Neural cell (in vitro differentiated cells): ENCODE measurements around the gene CNKSR1. TPM values are rescaled to one million over a fixed set of nuclear protein-coding genes. Genes with fewer than 3 reads are reported as not detected.

ENCODE experiments used
- H2AFZ ChIP-seq: fragments of 200-600, 300-800 bp; sonication (generic), shearing (Covaris generic); 2 replicates; pipeline ENCODE4 v1.6.0; 2014; ENCODE audit warnings: low read depth, mild to moderate bottlenecking, antibody characterized with exemption, low read length, moderate library complexity
- H3F3A ChIP-seq: fragments of 200-600 bp; shearing (Covaris generic); 2 replicates; pipeline ENCODE4 v1.6.1; 2016; ENCODE audit warnings: mild to moderate bottlenecking, moderate library complexity, mixed read lengths, antibody characterized with exemption, low read length; ENCODE audit not compliant: insufficient read depth, poor library complexity, severe bottlenecking
- H3K27ac ChIP-seq: fragments of 200-600, 300-800 bp; sonication (generic), shearing (Covaris generic); 2 replicates; pipeline ENCODE4 v1.5.1; 2014; ENCODE audit warnings: mild to moderate bottlenecking, low read length, moderate library complexity
- H3K27me3 ChIP-seq: fragments of 300-800, 200-600 bp; sonication (generic), shearing (Covaris generic); 2 replicates; pipeline ENCODE4 v1.6.0; 2014; ENCODE audit warnings: mild to moderate bottlenecking, low read depth, low read length, moderate library complexity; ENCODE audit not compliant: insufficient read depth
- H3K36me3 ChIP-seq: fragments of 300-800, 200-600 bp; sonication (generic), shearing (Covaris generic); 2 replicates; pipeline ENCODE4 v1.5.1; 2014; ENCODE audit warnings: mild to moderate bottlenecking, antibody characterized with exemption, low read length, moderate library complexity; ENCODE audit not compliant: insufficient read depth
- H3K4me2 ChIP-seq: fragments of 300-800, 200-600 bp; sonication (generic), shearing (Covaris generic); 2 replicates; pipeline ENCODE4 v1.6.0; 2014; ENCODE audit warnings: mild to moderate bottlenecking, low read length
- H3K4me3 ChIP-seq: fragments of 300-800, 200-600 bp; sonication (generic), shearing (Covaris generic); 2 replicates; pipeline ENCODE4 v1.5.1; 2014; ENCODE audit warnings: mild to moderate bottlenecking, low read length, moderate library complexity
- H3K79me2 ChIP-seq: fragments of 200-600 bp; shearing (Covaris generic); replicated peaks from 2 replicates; pipeline ENCODE4 v1.6.0; 2014; ENCODE audit warnings: mild to moderate bottlenecking, low read length, moderate library complexity; ENCODE audit not compliant: insufficient read depth
- H3K9ac ChIP-seq: fragments of 300-800, 200-600 bp; sonication (generic), shearing (Covaris generic); 2 replicates; pipeline ENCODE4 v1.6.1; 2016; ENCODE audit warnings: mild to moderate bottlenecking, low read length, mixed read lengths
- H3K9me2 ChIP-seq: fragments of 200-600 bp; shearing (Covaris generic); 2 replicates; pipeline ENCODE4 v1.6.1; 2016; ENCODE audit warnings: mild to moderate bottlenecking, low read length, mixed read lengths; ENCODE audit not compliant: insufficient read depth
- H3K9me3 ChIP-seq: fragments of 200-600, 300-800 bp; sonication (generic), shearing (Covaris generic); 2 replicates; pipeline ENCODE4 v1.6.1; 2016; ENCODE audit warnings: mild to moderate bottlenecking, mixed run types, low read length, moderate library complexity, mixed read lengths
- H4K20me1 ChIP-seq: fragments of 200-600 bp; shearing (Covaris generic); 2 replicates; pipeline ENCODE4 v1.6.1; 2016; ENCODE audit warnings: mild to moderate bottlenecking, mixed run types; ENCODE audit not compliant: insufficient read depth
- CTCF ChIP-seq: fragments of 450-650 bp; IDR thresholded peaks from 2 replicates; pipeline ENCODE4 v1.5.1; 2014; ENCODE audit warnings: antibody characterized with exemption, mild to moderate bottlenecking, moderate library complexity; ENCODE audit not compliant: poor library complexity, severe bottlenecking
- EP300 ChIP-seq: fragments of 450-650 bp; conservative IDR thresholded peaks from 2 replicates; pipeline ENCODE4 v1.6.1; 2014; ENCODE audit warnings: antibody characterized with exemption, mild to moderate bottlenecking, moderate library complexity; ENCODE audit not compliant: poor library complexity, severe bottlenecking
- EZH2 ChIP-seq: fragments of 200-600, 300-800 bp; shearing (Covaris generic), sonication (generic); IDR thresholded peaks from 2 replicates; pipeline ENCODE4 v1.6.1; 2014; ENCODE audit warnings: antibody characterized with exemption, low read length, borderline replicate concordance, mild to moderate bottlenecking; ENCODE audit not compliant: insufficient read depth, poor library complexity, severe bottlenecking
- MXI1 ChIP-seq: fragments of 450-650 bp; conservative IDR thresholded peaks from 2 replicates; pipeline ENCODE4 v1.6.1; 2014; ENCODE audit warnings: antibody characterized with exemption, mild to moderate bottlenecking; ENCODE audit not compliant: poor library complexity, severe bottlenecking
- POLR2AphosphoS5 ChIP-seq: IDR thresholded peaks from 2 replicates; pipeline ENCODE4 v1.6.1; 2012
- RAD21 ChIP-seq: fragments of 450-650 bp; conservative IDR thresholded peaks from 2 replicates; pipeline ENCODE4 v1.6.1; 2014; ENCODE audit warnings: antibody characterized with exemption, mild to moderate bottlenecking, moderate library complexity
- REST ChIP-seq: IDR thresholded peaks from 2 replicates; pipeline ENCODE4 v1.6.1; 2012; ENCODE audit warnings: borderline replicate concordance
- SMC3 ChIP-seq: fragments of 450-650 bp; conservative IDR thresholded peaks from 2 replicates; pipeline ENCODE4 v1.6.1; 2014; ENCODE audit warnings: antibody characterized with exemption, mild to moderate bottlenecking, moderate library complexity; ENCODE audit not compliant: poor library complexity
- TAF1 ChIP-seq: IDR thresholded peaks from 2 replicates; pipeline ENCODE4 v1.6.1; 2012; ENCODE audit warnings: low read depth
- polyA plus RNA-seq: library from polyadenylated mRNA; depleted of rRNA; stranded (reverse); fragments of >200 nt; gene quantifications from 2 replicates; pipeline ENCODE4 v1.2.3, GENCODE V29; 2014

The CNKSR1 gene
- polyA plus RNA-seq, 1 donor from 2014 or later = 7.8 TPM

- Histone ChIP-seq H3K4me3 (peak within 1 kb of the TSS; percentile 94), H3K9me2 (no peaks in the 10 kb centered on the region), H3K36me3 (no peaks in the 10 kb centered on the region), H3F3A (no peaks in the 10 kb centered on the region), H3K9me3 (no peaks in the 10 kb centered on the region), H2AFZ (peak within 1 kb of the TSS; percentile 95), H3K27me3 (no peaks in the 10 kb centered on the region), H3K4me2 (peak within 1 kb of the TSS; percentile 82), H3K27ac (peak within 1 kb of the TSS; percentile 35), H3K9ac (peak within 1 kb of the TSS; percentile 85), H3K79me2 (no peaks in the 10 kb centered on the region), H4K20me1 (no peaks in the 10 kb centered on the region)
- TF ChIP-seq RAD21 (peak; percentile 56), EZH2 (no peak), TAF1 (no peak), MXI1 (peak; percentile 96), EP300 (peak; percentile 27), CTCF (peak; percentile 96), SMC3 (peak; percentile 73), POLR2AphosphoS5 (peak; percentile 61), REST (no peak)
Measured at GRCh38 chr1:26169669-26170471, 7.4 kb upstream of the CNKSR1 start, which contains the start of gene ZNF593. ZNF593 (plus strand) TSS chr1:26169908; CDS start chr1:26169984, 76 bp downstream.

- Histone ChIP-seq H3K27me3 (no peaks in the 10 kb centered on the region), H4K20me1 (no peaks in the 10 kb centered on the region), H2AFZ (peak overlapping the region; percentile 95), H3K79me2 (no peaks in the 10 kb centered on the region), H3K4me3 (peak overlapping the region; percentile 94), H3K9me3 (no peaks in the 10 kb centered on the region), H3F3A (no peaks in the 10 kb centered on the region), H3K4me2 (peak overlapping the region; percentile 82), H3K9me2 (no peaks in the 10 kb centered on the region), H3K27ac (no peak overlapping the region), H3K9ac (peak overlapping the region; percentile 85), H3K36me3 (no peaks in the 10 kb centered on the region)
- TF ChIP-seq POLR2AphosphoS5 (no peak), TAF1 (no peak), EP300 (no peak), CTCF (no peak), EZH2 (no peak), REST (no peak), SMC3 (no peak), RAD21 (no peak), MXI1 (no peak)
Measured at GRCh38 chr1:26170472-26170821, 6.8 kb upstream of the CNKSR1 start.
